ENCODE results near the gene KCMF1. TPM values are rescaled to one million over a fixed set of nuclear protein-coding genes. Genes with fewer than 3 reads are reported as not detected.
A peak's percentile ranks its signal among the peaks of the same experiment; 100 is the strongest.

KCMF1 gene
- polyA plus RNA-seq, 2 of the 4 experiments (the other 2 are of a cell fraction) = 77.8 to 221 TPM

DNA sequence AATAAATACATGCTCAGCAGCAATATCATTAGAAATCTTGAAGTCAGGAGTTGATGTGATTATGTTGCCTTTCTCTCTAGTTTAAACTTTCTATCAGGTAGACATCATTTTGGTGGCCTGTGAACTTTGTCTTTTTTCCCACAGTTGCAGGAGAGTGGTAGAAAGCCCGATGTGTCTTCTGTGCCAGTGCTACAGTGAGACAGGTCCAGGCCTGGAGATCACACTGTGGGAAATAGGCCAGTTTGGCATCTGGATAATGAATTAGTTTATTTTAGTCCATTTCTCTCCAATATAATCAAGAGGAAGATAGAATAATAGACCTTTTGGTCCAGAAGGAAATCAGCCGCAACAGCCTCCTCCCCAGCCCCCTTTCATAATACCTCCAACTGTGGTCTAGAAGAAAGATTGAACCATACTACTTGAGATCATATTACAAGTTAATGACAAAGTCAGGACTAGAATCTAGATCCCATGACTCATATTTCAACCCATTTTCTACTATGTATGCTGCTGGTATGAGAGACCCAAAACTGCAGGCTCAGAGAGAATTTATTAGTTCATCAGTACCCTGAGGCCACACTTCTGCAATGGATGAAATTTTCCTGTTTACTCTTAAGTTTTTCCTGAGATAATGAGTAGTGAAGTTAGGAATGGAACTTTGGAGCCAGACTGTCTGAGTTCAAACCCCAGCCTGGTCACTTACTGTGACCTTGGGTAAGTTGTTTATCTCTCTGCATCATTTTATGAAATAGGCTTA lies 20.6 kb downstream of the KCMF1 start:
- H3K4me3 ChIP-seq = no peak overlapping the region
- 77% methylated on average over 2 of the region's 2 CpGs for WGBS (ENCODE audit: missing lambda C conversion rate)
- POLR2A ChIA-PET = no interaction called here
- FAIRE-seq (no peak), ATAC-seq (peak; percentile 48 to 70; a peak in 5 of 6 replicates), DNase-seq (ENCODE audit: low read depth in 1 of 2, low spot score in 1 of 2) (peak in 1 of 2 experiments; percentile 42)
- peak overlapping the region in 1 of 2 experiments; percentile 10; a peak in 2 of 6 replicates for H3K27ac ChIP-seq
- TF ChIP-seq NFE2L2 (conservative IDR thresholded peaks at IDR 0.05; ENCODE audit: low read length) (no peak), MAFK (IDR thresholded peaks at IDR 0.05; ENCODE audit: partially characterized antibody) (peak; percentile 14), GATA3 (IDR thresholded peaks at IDR 0.05; ENCODE audit: borderline replicate concordance) (no peak), JUNB (IDR thresholded peaks at IDR 0.05) (0 out of 2 replicates have a peak, but pooled peaks have one; percentile 10), FOSL2 (IDR thresholded peaks at IDR 0.05) (0 out of 2 replicates have a peak, but pooled peaks have one; percentile 6), FOSL2 (CRISPR knock-in tag; IDR thresholded peaks at IDR 0.05) (peak; percentile 74), RCOR1 (IDR thresholded peaks at IDR 0.05; ENCODE audit: low read depth, low read length) (no peak), POLR2AphosphoS2 (conservative IDR thresholded peaks at IDR 0.05; ENCODE audit: low read length) (no peak)
- CTCF ChIA-PET = interaction anchor here (0.6 to 2.4 kb wide), 6 partner anchors 16 to 66 kb away, joined by 3 to 12 read pairs (median 4); no protein-coding TSS in a partner anchor
- H3K4me1 ChIP-seq = peaks cover 51% of the 10 kb centered on the region
- H3K4me2 ChIP-seq = peak overlapping the region; percentile 23
- H3K9me3 ChIP-seq = no peaks in the 10 kb centered on the region

GRCh38 chr2:84995826-84996225 lies 24.9 kb downstream of the KCMF1 start:
- FAIRE-seq (no peak), ATAC-seq (no peak), DNase-seq (ENCODE audit: low read depth in 1 of 2, low spot score in 1 of 2) (no peak)
- 81% methylated on average over 2 of the region's 2 CpGs for WGBS (ENCODE audit: missing lambda C conversion rate)
- Histone ChIP-seq H3K4me1 (peaks cover 57% of the 10 kb centered on the region), H3K9me3 (no peaks in the 10 kb centered on the region), H3K4me2 (no peak overlapping the region), H3K27ac (no peak overlapping the region), H3K4me3 (no peak overlapping the region)
- POLR2A ChIA-PET = no interaction called here
- CTCF ChIA-PET = interaction anchor here (1.1 to 1.7 kb wide), 3 partner anchors 20 to 70 kb away, joined by 3 to 5 read pairs (median 3); no protein-coding TSS in a partner anchor
- TF ChIP-seq CBX8 (IDR thresholded peaks at IDR 0.05) (no peak), MAX (IDR thresholded peaks at IDR 0.05) (no peak), CHD4 (IDR thresholded peaks at IDR 0.05; ENCODE audit: borderline replicate concordance) (no peak), EP300 (IDR thresholded peaks at IDR 0.05) (no peak), REST (IDR thresholded peaks at IDR 0.05) (no peak)

DNA sequence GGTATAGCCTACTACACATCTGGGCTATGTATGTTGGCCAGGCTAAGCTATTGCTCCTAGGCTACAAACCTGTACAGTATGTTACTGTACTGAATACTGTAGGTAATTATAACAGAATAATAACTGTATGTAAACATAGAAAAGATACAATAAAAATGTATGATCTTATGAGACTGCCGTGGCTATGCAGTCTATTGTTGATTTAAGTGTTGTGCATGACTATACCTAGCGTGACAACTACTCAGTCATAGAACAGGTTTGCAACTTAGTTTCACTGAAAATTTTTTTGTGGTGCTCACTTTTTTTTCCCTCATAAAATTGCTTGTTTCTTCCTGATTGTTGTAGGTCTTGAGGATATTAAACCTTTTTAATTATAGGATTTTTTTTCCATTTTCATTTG lies 25.9 kb downstream of the KCMF1 start:
- ChIA-PET POLR2A (no interaction called here), CTCF (interaction anchor here (1.1 to 2.4 kb wide), 3 partner anchors 19 to 71 kb away, joined by 3 to 7 read pairs (median 3); no protein-coding TSS in a partner anchor)
- DNase-seq (ENCODE audit: low read depth in 1 of 2, low spot score in 1 of 2) (no peak), ATAC-seq (no peak; a peak in 1 of 6 replicates), FAIRE-seq (no peak)
- Histone ChIP-seq H3K9me3 (no peaks in the 10 kb centered on the region), H3K4me2 (no peak overlapping the region), H3K27ac (no peak overlapping the region), H3K4me3 (no peak overlapping the region), H3K4me1 (peaks cover 57% of the 10 kb centered on the region)
- TF ChIP-seq, protein P1, sequence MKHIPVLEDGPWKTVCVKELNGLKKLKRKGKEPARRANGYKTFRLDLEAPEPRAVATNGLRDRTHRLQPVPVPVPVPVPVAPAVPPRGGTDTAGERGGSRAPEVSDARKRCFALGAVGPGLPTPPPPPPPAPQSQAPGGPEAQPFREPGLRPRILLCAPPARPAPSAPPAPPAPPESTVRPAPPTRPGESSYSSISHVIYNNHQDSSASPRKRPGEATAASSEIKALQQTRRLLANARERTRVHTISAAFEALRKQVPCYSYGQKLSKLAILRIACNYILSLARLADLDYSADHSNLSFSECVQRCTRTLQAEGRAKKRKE (CRISPR knock-in tag; IDR thresholded peaks at IDR 0.05; ENCODE audit: low read depth) = no peak
- TF ChIP-seq ESRRA (IDR thresholded peaks at IDR 0.05; ENCODE audit: borderline replicate concordance, low read length) (no peak), POLR2AphosphoS2 (conservative IDR thresholded peaks at IDR 0.05; ENCODE audit: low read length) (no peak), ELK1 (IDR thresholded peaks at IDR 0.05; ENCODE audit: low read depth, low read length) (no peak), SREBF2 (IDR thresholded peaks at IDR 0.05) (no peak), HDAC2 (IDR thresholded peaks at IDR 0.05) (no peak), RCOR1 (IDR thresholded peaks at IDR 0.05; ENCODE audit: low read depth, low read length) (no peak), GATA3 (IDR thresholded peaks at IDR 0.05; ENCODE audit: borderline replicate concordance) (no peak), RFX5 (IDR thresholded peaks at IDR 0.05) (no peak)
- TF ChIP-seq, protein P2, sequence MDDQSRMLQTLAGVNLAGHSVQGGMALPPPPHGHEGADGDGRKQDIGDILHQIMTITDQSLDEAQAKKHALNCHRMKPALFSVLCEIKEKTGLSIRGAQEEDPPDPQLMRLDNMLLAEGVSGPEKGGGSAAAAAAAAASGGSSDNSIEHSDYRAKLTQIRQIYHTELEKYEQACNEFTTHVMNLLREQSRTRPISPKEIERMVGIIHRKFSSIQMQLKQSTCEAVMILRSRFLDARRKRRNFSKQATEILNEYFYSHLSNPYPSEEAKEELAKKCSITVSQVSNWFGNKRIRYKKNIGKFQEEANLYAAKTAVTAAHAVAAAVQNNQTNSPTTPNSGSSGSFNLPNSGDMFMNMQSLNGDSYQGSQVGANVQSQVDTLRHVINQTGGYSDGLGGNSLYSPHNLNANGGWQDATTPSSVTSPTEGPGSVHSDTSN (IDR thresholded peaks at IDR 0.05) = no peak
- WGBS (ENCODE audit: missing lambda C conversion rate) = 82% methylated on average over 2 of the region's 2 CpGs
